ENCODE measurements around the gene SLAIN2. TPM values are rescaled to one million over a fixed set of nuclear protein-coding genes. Genes with fewer than 3 reads are reported as not detected.

SLAIN2 gene
- total RNA-seq, 1 experiment from 2014 or later = 30.8 TPM

GRCh38 chr4:48403779-48404178, 62.5 kb downstream of the SLAIN2 start:
- Histone ChIP-seq H3K27me3 (ENCODE audit: insufficient read depth, low read length) (no peaks in the 10 kb centered on the region), H2BK15ac (ENCODE audit: low read depth, low read length) (no peak overlapping the region), H3K9ac (ENCODE audit: extremely low read depth, insufficient read length, low read length) (no peak overlapping the region), H4K8ac (replicated peaks; ENCODE audit: insufficient read length, low read depth, low read length) (no peak overlapping the region), H3K9me3 (ENCODE audit: control insufficient read depth, low read depth, low read length) (no peaks in the 10 kb centered on the region), H3K4me2 (ENCODE audit: insufficient read depth, insufficient read length, low read length) (no peak overlapping the region), H3K79me2 (ENCODE audit: insufficient read depth, low read length) (no peaks in the 10 kb centered on the region), H3T11ph (ENCODE audit: low read length) (no peak overlapping the region), H3K23me2 (ENCODE audit: insufficient read length, low read depth, low read length, poor library complexity, severe bottlenecking) (no peaks in the 10 kb centered on the region), H4K91ac (ENCODE audit: insufficient read length, low read depth, low read length) (no peak overlapping the region), H4K20me1 (ENCODE audit: control insufficient read depth, insufficient read depth, insufficient read length) (no peaks in the 10 kb centered on the region), H3K14ac (ENCODE audit: insufficient read depth, low read length) (no peak overlapping the region), H3K79me1 (ENCODE audit: insufficient read depth, low read depth, low read length, poor library complexity, severe bottlenecking) (no peaks in the 10 kb centered on the region), H2BK120ac (ENCODE audit: low read depth, low read length, poor library complexity, severe bottlenecking) (no peak overlapping the region), H2BK12ac (ENCODE audit: insufficient read length, low read depth, low read length) (no peak overlapping the region), H3K18ac (ENCODE audit: insufficient read length, low read depth, low read length) (no peak overlapping the region), H3K56ac (ENCODE audit: insufficient read length, low read depth, low read length) (no peak overlapping the region), H3K23ac (ENCODE audit: insufficient read length, low read depth, low read length) (no peak overlapping the region), H4K5ac (ENCODE audit: insufficient read length, low read depth, low read length) (no peak overlapping the region), H2BK5ac (ENCODE audit: insufficient read length, low read length) (no peak overlapping the region), H2AFZ (ENCODE audit: low read length) (no peak overlapping the region), H3K4me1 (ENCODE audit: insufficient read depth, low read length) (no peaks in the 10 kb centered on the region), H3K4ac (ENCODE audit: low read depth, low read length) (no peak overlapping the region), H2AK5ac (ENCODE audit: insufficient read length, low read length) (no peak overlapping the region), H3K27ac (ENCODE audit: insufficient read length, low read depth, low read length) (no peak overlapping the region), H2BK20ac (ENCODE audit: low read depth, low read length, poor library complexity, severe bottlenecking) (no peak overlapping the region)
- Mint-ChIP-seq H3K4me1 (peaks cover 21 to 22% of the 10 kb centered on the region in 2 experiments), H3K4me3 (no peak overlapping the region), H3K9me3 (no peaks in the 10 kb centered on the region), H3K36me3 (ENCODE audit: insufficient read depth in 1 of 3, low read depth in 3 of 3) (peaks cover 2 to 5% (median 4%) of the 10 kb centered on the region in 3 experiments; a peak in 4 of 7 replicates), H3K27me3 (ENCODE audit: low read depth) (no peaks in the 10 kb centered on the region), H3K27ac (no peak overlapping the region)
- no peak for DNase-seq
- TF ChIP-seq CTCF (conservative IDR thresholded peaks at IDR 0.05) = no peak
- WGBS (ENCODE audit: extremely low coverage, insufficient read length, low lambda C conversion rate) = no CpG with 5 or more reads among the region's 9 CpGs

Data from H9 (cell line).